Stimulated activated CD4-positive, alpha-beta T cell treated with anti-CD3 and anti-CD28 coated beads, TNF-alpha, amount 100 ng/mL, for 4 hours (primary cell): ENCODE data around the gene TPM1.
A peak's percentile ranks its signal among the peaks of the same experiment; 100 is the strongest.

Experiments used
- DNase-seq, 3 experiments: peaks; one replicate each; pipeline ENCODE4 v3.0.0-alpha.2; 2020; ENCODE audit warnings: low read depth in 3 of 3

TPM1 gene

GRCh38 chr15:63075015-63075983 lies 32.8 kb downstream of the TPM1 start:
- DNase-seq: no peak

- no peak for DNase-seq
Observed at GRCh38 chr15:63075984-63076713, 33.6 kb downstream of the TPM1 start.

- DNase-seq: no peak
Observed at GRCh38 chr15:63076714-63077046, 34.1 kb downstream of the TPM1 start.

- DNase-seq: no peak
Observed at GRCh38 chr15:63077952-63078351, 35.4 kb downstream of the TPM1 start.

GRCh38 chr15:63079947-63080626 lies 37.5 kb downstream of the TPM1 start:
- no peak for DNase-seq

- no peak for DNase-seq
Observed at GRCh38 chr15:63080634-63081250, 38.2 kb downstream of the TPM1 start.

- DNase-seq: no peak
Observed at GRCh38 chr15:63082366-63082765, 39.8 kb downstream of the TPM1 start.

- DNase-seq: no peak
Observed at GRCh38 chr15:63083044-63083443, 40.5 kb downstream of the TPM1 start.

GRCh38 chr15:63083541-63083940 lies 41.0 kb downstream of the TPM1 start:
- no peak for DNase-seq

- no peak for DNase-seq
Observed at GRCh38 chr15:63084806-63085205, 42.3 kb downstream of the TPM1 start.

- DNase-seq: no peak
Observed at GRCh38 chr15:63085289-63085688, 42.7 kb downstream of the TPM1 start.

GRCh38 chr15:63086271-63086670 lies 43.7 kb downstream of the TPM1 start:
- no peak for DNase-seq

- DNase-seq: no peak
Observed at GRCh38 chr15:63086947-63087346, 44.4 kb downstream of the TPM1 start.

GRCh38 chr15:63088533-63089245 lies 46.1 kb downstream of the TPM1 start:
- no peak for DNase-seq

- no peak for DNase-seq
Observed at GRCh38 chr15:63089260-63090043, 46.9 kb downstream of the TPM1 start.

- DNase-seq: no peak
Observed at GRCh38 chr15:63090472-63090871, 47.9 kb downstream of the TPM1 start.

GRCh38 chr15:63090887-63091286 lies 48.3 kb downstream of the TPM1 start:
- no peak for DNase-seq

- DNase-seq: no peak
Observed at GRCh38 chr15:63091679-63092446, 49.3 kb downstream of the TPM1 start.

- peak; percentile 35 to 51 (median 35) for DNase-seq
Observed at GRCh38 chr15:63093486-63094205, 51.1 kb downstream of the TPM1 start.
